GM18526 (cell line): ENCODE measurements around the gene CAND2.

ENCODE experiments used
- POLR2A ChIP-seq: IDR thresholded peaks from 3 replicates; pipeline ENCODE4 v1.6.1; 2011; ENCODE audit not compliant: insufficient read length; ENCODE audit errors: extremely low read depth

CAND2 gene

GRCh38 chr3:12813967-12814366 lies 17.5 kb downstream of the CAND2 start:
- no peak for TF ChIP-seq POLR2A

GRCh38 chr3:12815078-12815477 lies 18.6 kb downstream of the CAND2 start:
- TF ChIP-seq POLR2A = no peak

GRCh38 chr3:12815719-12816118 lies 19.2 kb downstream of the CAND2 start:
- TF ChIP-seq POLR2A = no peak

- no peak for TF ChIP-seq POLR2A
These were observed 20.3 kb downstream of the CAND2 start for GRCh38 chr3:12816521-12817342.

GRCh38 chr3:12817343-12817710 lies 20.8 kb downstream of the CAND2 start:
- TF ChIP-seq POLR2A = no peak

GRCh38 chr3:12818273-12818672 lies 21.8 kb downstream of the CAND2 start:
- no peak for TF ChIP-seq POLR2A

- no peak for TF ChIP-seq POLR2A
These were observed 22.3 kb downstream of the CAND2 start for GRCh38 chr3:12818773-12819172.

- TF ChIP-seq POLR2A = no peak
These were observed 26.4 kb downstream of the CAND2 start for GRCh38 chr3:12822725-12823373.

GRCh38 chr3:12824299-12824698 lies 27.8 kb downstream of the CAND2 start:
- TF ChIP-seq POLR2A = no peak

- TF ChIP-seq POLR2A = no peak
These were observed 28.7 kb downstream of the CAND2 start for GRCh38 chr3:12825156-12825555.

GRCh38 chr3:12828751-12829150 lies 32.3 kb downstream of the CAND2 start:
- no peak for TF ChIP-seq POLR2A

GRCh38 chr3:12829404-12829803 lies 32.9 kb downstream of the CAND2 start:
- no peak for TF ChIP-seq POLR2A

- no peak for TF ChIP-seq POLR2A
These were observed 33.7 kb downstream of the CAND2 start for GRCh38 chr3:12829886-12830784.

- TF ChIP-seq POLR2A = no peak
These were observed 34.3 kb downstream of the CAND2 start for GRCh38 chr3:12830785-12831156.

- TF ChIP-seq POLR2A = no peak
These were observed 34.9 kb downstream of the CAND2 start for GRCh38 chr3:12831301-12831866.
